HepG2 (cell line): Measurements from ENCODE around the gene PCIF1. TPM values are rescaled to one million over a fixed set of nuclear protein-coding genes. Genes with fewer than 3 reads are reported as not detected.

Experiments used
- CSRNP1 ChIP-seq: sonication (generic); formaldehyde crosslinking; IDR thresholded peaks from 2 replicates; pipeline ENCODE4 v1.8.1; 2023; ENCODE audit warnings: mild to moderate bottlenecking, missing genetic modification reagents
- DBP ChIP-seq: sonication (generic); formaldehyde crosslinking; IDR thresholded peaks from 2 replicates; pipeline ENCODE4 v1.4.0; 2020; ENCODE audit warnings: missing genetic modification reagents; ENCODE audit errors: not compliant biosample characterization
- E2F1 ChIP-seq: sonication (generic); formaldehyde crosslinking; IDR thresholded peaks from 2 replicates; pipeline ENCODE4 v1.5.0; 2020; ENCODE audit warnings: missing genetic modification reagents
- ELF4 ChIP-seq: sonication (generic); formaldehyde crosslinking; IDR thresholded peaks from 2 replicates; pipeline ENCODE4 v1.5.0; 2020; ENCODE audit warnings: missing genetic modification reagents, mild to moderate bottlenecking, moderate library complexity, borderline replicate concordance
- FIP1L1 ChIP-seq: fragments of 200-400 bp; formaldehyde crosslinking; IDR thresholded peaks from 2 replicates; pipeline ENCODE4 v1.6.1; 2018; ENCODE audit warnings: low read depth, mild to moderate bottlenecking, low read length, moderate library complexity, borderline replicate concordance; ENCODE audit not compliant: insufficient read depth
- HIC2 ChIP-seq: sonication (generic); formaldehyde crosslinking; IDR thresholded peaks from 2 replicates; pipeline ENCODE4 v1.9.0; 2022; ENCODE audit warnings: low read depth, missing genetic modification reagents
- MED1 ChIP-seq: sonication (generic); formaldehyde crosslinking; IDR thresholded peaks from 2 replicates; pipeline ENCODE4 v1.4.0; 2020; ENCODE audit warnings: missing genetic modification reagents
- NR2C2 ChIP-seq: sonication (generic); formaldehyde crosslinking; IDR thresholded peaks from 2 replicates; pipeline ENCODE4 v1.4.0; 2020; ENCODE audit warnings: missing genetic modification reagents, mild to moderate bottlenecking, moderate library complexity, borderline replicate concordance
- SP4 ChIP-seq: sonication (generic); formaldehyde crosslinking; IDR thresholded peaks from 2 replicates; pipeline ENCODE4 v1.8.1; 2023; ENCODE audit warnings: mild to moderate bottlenecking, missing genetic modification reagents
- TMF1 ChIP-seq: sonication (generic); formaldehyde crosslinking; IDR thresholded peaks from 2 replicates; pipeline ENCODE4 v1.8.1; 2022; ENCODE audit warnings: low read depth, missing genetic modification reagents
- ZBTB20 ChIP-seq: sonication (generic); formaldehyde crosslinking; IDR thresholded peaks from 2 replicates; pipeline ENCODE4 v1.8.1; 2023; ENCODE audit warnings: missing genetic modification reagents, low read depth, mild to moderate bottlenecking, borderline replicate concordance
- ZFP41 ChIP-seq: sonication (generic); formaldehyde crosslinking; IDR thresholded peaks from 2 replicates; pipeline ENCODE4 v1.4.0; 2020; ENCODE audit warnings: mild to moderate bottlenecking, missing genetic modification reagents, borderline replicate concordance
- ZHX1 ChIP-seq: sonication (generic); formaldehyde crosslinking; IDR thresholded peaks from 2 replicates; pipeline ENCODE4 v1.8.1; 2022; ENCODE audit warnings: low read depth, mild to moderate bottlenecking, missing genetic modification reagents
- ZNF460 ChIP-seq: sonication (generic); formaldehyde crosslinking; IDR thresholded peaks from 2 replicates; pipeline ENCODE4 v1.5.1; 2020; ENCODE audit warnings: missing genetic modification reagents, mild to moderate bottlenecking, borderline replicate concordance
- ZNF564 ChIP-seq: sonication (generic); formaldehyde crosslinking; IDR thresholded peaks from 2 replicates; pipeline ENCODE4 v1.8.1; 2023; ENCODE audit warnings: mild to moderate bottlenecking, missing genetic modification reagents
- ZNF572 ChIP-seq: sonication (generic); formaldehyde crosslinking; IDR thresholded peaks from 2 replicates; pipeline ENCODE4 v1.5.1; 2020; ENCODE audit warnings: mild to moderate bottlenecking, missing genetic modification reagents
- polyA plus RNA-seq, 8 experiments: library from polyadenylated mRNA; depleted of rRNA in 3 of 8; stranded (reverse) in 7 of 8; unstranded in 1 of 8; fragments of >200 nt; fragmentation: Illumina TruSeq in 4 of 8; extraction: Trizol in 4 of 8; gene quantifications; 2 replicates each; pipeline versions ENCODE4 v1.2.1 to v1.2.3, GENCODE V29; 2011 to 2016; ENCODE audit warnings: low read depth in 4 of 8, missing spikeins in 1 of 8, mixed read lengths in 1 of 8; ENCODE audit not compliant: insufficient read depth in 1 of 8
- total RNA-seq, 5 experiments: library from RNA; depleted of rRNA; stranded (reverse); fragments of >200 nt; fragmentation: Illumina TruSeq; extraction: Trizol; gene quantifications; 2 replicates each; pipeline ENCODE4 v1.2.3, GENCODE V29; 2016; ENCODE audit warnings: low read depth in 1 of 5

The PCIF1 gene
- total and polyA plus RNA-seq, 2 of the 13 experiments (the other 11 are each of a cell fraction or from before 2014, with no cell fraction given) = 20.9 to 24.4 TPM

- no peak; the same call in none of the 2 replicates for TF ChIP-seq ZHX1 (CRISPR knock-in tag)
- peak; percentile 64 for TF ChIP-seq ZBTB20
- TF ChIP-seq HIC2 (CRISPR knock-in tag) = no peak; the same call in 1 of the 2 replicates
- TF ChIP-seq FIP1L1 = no peak
- 0 out of 2 replicates have a peak, but pooled peaks have one; percentile 13 for TF ChIP-seq CSRNP1 (CRISPR knock-in tag)
- TF ChIP-seq MED1 = peak; percentile 74
- TF ChIP-seq ZNF564 (CRISPR knock-in tag) = 0 out of 2 replicates have a peak, but pooled peaks have one; percentile 18
- no peak for TF ChIP-seq TMF1 (CRISPR knock-in tag)
- TF ChIP-seq ZNF460 (CRISPR knock-in tag) = no peak
- no peak; the same call in 1 of the 2 replicates for TF ChIP-seq SP4 (CRISPR knock-in tag)
- TF ChIP-seq DBP = peak; percentile 4
- peak; percentile 48; the same call in 1 of the 2 replicates for TF ChIP-seq ELF4 (CRISPR knock-in tag)
- no peak for TF ChIP-seq NR2C2 (CRISPR knock-in tag)
- TF ChIP-seq ZFP41 = no peak
- 0 out of 2 replicates have a peak, but pooled peaks have one; percentile 8 for TF ChIP-seq ZNF572
- TF ChIP-seq E2F1 (CRISPR knock-in tag) = no peak
These were observed 1.0 kb upstream of the PCIF1 start (continued) for GRCh38 chr20:45933266-45934045.
